Ramos (cell line): ENCODE measurements around the gene LGI2.
"Not testable (repeated sequence)": the region's sequence is repeated elsewhere in the genome, so short reads cannot be mapped to it uniquely, and the experiment has no call there.

Experiments used
- in situ Hi-C: fragments of 300-500 bp; cut with MboI; formaldehyde crosslinking; loops from one replicate; pipeline ENCODE4 v1.14.3; 2022; ENCODE audit warnings: low sequenced_read_pairs; ENCODE audit not compliant: unreplicated experiment

The LGI2 gene

DNA sequence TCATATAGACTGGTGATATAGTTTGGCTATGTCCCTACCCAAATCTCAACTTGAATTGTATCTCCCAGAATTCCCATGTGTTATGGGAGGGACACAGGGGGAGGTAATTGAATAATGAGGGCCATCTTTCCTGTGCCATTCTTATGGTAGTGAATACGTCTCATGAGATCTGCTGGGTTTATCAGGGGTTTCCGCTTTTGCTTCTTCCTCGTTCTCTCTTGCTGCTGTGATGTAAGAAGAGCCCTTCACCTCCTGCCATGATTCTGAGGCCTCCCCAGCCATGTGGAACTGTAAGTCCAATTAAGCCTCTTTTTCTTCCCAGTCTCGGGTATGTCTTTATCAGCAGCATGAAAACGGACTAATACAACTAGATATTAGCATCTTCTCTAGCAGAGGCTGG, 21.3 kb upstream of the LGI2 start:
- in situ Hi-C loops: not testable (repeated sequence)

DNA sequence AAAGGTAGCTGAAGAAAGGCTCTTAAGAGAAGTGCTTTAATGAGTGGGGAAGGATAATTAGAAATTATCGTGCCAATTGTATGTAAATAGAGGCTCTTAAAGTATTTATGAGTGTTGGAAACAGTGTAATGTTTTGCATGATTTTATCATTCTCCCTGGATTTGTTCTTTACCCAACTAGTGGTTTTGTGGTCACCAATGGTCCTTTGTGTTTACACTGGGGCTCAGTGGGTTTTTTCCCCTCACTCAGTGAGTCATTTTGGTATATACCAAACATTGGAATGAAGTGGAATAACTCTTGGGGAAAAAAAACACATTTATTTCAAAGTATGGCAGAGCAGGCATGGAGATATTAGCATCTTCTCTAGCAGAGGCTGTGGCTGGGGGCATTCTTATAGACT, 20.8 kb upstream of the LGI2 start:
- in situ Hi-C loops: no loop called here

DNA sequence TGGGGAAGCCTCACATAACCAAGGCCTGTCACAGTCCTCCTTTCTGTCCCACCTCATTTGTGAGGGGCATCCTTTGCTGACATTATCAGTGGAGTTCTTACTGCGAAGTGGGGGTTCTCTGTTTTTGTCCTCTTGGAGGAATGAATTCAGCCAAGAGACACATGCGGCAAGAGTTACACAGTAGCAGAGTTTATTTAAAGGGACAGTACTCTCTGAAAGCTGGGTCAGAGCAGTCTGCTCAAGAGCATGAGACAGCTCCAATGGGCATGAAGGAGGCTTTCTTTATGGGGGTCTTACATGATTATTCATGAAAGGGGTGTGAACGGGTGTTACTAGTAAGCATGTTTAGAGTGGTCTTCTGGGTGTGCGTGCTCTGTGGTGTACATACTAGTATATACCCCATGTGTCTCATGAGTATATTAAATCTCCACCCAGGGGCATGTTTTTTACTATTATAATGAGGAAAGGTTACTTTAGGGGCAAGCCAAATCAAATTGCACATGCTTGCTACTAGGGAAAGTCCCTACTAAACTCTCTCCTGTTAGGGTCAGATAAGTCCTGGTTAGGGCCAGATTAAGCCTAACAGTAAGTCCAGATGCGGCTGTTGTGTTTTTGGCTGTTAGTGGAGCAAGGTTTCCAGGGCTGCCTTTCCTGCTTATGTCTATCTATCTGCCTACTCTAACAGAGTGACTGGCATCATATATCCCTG, 19.8 kb upstream of the LGI2 start:
- in situ Hi-C loops: no loop called here

DNA sequence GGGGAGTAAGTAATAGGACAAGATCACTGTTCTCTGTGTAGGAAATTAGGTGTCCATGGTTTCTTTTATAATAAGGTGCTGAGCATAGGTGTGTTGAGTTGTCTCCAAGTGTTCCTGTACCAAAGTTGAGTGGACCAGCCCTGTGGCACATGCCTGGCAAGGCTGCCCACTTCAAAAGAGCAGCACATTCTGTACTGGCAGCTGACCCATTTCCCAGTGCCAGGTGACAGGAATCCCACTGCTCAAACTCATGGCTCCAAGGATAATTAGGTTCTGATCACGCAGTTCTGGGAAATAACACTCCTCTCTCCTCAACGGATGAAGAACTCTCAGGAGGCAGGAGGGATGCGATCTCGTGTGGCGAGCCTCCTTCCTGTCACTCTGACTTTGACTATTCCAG, 12.8 kb upstream of the LGI2 start:
- in situ Hi-C loops: no loop called here

DNA sequence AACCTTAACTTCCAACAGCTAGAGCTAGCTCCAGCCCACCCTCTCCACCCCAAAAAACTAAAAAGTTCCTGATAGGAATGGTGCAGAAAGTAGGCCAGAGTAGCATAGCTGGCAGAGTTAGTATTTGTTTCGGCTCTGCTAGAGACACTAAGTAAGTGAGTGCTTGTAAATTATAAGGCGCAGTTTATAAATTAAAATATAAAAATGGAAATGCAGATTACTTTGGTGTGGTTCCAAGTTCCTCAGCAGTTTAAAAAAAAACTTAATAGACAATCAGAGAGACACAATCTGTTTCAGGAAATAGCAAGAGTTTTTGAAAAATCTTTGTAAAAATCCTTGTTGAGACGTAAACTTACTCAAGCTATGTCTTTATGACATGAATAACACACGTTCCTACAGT, 2.8 kb upstream of the LGI2 start:
- in situ Hi-C loops: no loop called here

DNA sequence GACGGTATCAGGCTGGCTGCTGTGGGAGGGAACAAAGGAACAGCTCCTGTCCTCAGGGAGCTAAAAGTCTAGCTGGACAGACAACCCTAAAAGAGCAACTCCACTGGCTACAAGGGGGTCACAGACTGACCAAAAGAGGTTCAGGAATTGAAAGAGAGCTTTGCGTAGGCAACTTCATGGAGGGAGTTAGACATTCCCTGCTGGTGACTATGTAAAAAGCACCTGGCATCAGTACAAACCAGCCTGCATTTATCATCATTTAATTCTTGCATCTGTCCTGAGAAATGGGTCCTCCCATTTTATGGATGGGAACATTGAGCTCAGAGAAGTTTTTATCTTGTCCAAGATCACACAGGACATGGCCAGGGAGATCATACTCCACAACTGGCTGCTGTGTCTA, 1.4 kb upstream of the LGI2 start:
- in situ Hi-C loops: no loop called here

DNA sequence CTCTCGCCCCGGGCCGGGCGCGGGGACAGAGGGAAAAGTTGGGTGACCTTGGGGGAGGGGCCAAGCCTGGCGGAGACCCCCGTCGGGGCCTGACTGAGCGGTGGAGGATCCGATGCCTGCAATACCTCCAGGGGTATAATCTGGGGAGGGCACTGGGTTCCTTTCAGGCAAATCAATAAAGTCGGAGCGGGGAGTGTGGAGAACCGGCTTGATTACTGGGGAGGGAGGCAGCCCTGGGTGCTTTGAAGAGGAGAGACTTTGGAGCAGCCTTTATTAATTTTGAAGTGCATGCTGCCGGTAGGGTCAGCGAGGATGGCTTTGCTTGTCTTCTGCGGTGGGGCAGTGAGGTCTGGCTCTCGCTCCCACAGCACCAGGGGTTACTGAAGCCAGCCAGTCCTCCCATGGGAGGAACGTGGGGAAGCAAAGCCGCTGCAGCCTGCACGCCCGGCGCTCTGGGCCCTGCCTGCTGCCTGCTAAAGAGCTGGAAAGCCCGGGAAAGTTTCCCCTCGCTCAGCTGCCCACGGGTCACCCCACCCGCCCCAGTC, 403 bp upstream of the LGI2 start:
- in situ Hi-C loops: no loop called here

DNA sequence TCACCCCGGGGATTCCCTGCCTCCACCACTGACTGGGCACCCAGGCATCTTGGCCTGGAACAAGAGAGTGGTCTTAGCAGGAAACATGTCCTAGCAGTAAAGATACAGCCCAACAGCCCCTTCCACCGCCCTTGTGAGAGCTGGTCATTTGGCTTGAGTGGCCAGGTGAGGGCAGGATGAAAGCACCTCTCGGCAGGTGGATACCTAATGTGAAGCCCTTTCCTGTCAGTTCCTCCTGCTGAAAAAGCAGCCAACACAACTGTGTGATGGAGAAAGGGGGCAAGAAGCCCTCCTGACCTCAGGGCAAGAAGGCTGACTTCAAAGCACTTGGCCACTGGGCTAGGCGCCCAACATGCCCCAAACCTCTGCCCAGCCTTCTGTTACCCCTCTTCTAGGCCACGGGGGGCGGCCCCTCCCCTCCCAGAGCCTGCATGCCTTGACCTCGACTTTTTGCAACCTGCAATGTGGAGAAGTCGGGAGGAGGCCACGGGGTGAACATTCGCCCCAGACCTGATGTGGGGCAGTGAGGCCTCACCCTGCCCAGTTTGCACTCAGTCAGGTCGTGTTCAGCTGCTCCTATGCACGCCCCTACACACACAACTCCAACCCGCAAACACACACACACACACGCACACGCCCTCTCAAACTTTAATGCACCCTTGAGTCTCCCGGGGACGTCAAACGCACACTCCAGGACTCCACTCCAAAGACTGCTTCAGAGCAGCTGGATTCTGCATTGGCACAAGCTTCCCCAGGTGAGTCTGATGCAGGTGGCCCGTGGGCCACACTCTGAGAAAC, 1.1 kb downstream of the LGI2 start:
- in situ Hi-C loops: no loop called here

DNA sequence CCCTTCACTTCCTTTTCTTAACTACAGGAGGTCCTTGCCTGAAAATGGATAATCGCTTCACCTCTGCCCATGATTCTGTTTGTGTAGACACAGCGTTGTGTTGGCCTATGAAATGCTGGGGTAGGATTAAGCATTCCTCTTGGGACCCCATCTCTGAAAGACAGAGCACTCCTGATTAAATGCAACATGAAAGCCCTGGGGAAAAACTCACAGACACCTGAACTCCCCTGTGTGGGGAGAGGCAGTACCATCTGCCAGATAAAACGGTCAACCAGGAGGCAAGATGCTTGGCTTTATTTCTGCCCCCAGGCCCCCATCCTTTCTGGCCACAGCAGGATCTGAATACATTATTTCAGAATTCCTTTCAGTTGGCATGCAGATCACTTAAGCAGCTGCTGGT, 1.9 kb downstream of the LGI2 start:
- in situ Hi-C loops: no loop called here

DNA sequence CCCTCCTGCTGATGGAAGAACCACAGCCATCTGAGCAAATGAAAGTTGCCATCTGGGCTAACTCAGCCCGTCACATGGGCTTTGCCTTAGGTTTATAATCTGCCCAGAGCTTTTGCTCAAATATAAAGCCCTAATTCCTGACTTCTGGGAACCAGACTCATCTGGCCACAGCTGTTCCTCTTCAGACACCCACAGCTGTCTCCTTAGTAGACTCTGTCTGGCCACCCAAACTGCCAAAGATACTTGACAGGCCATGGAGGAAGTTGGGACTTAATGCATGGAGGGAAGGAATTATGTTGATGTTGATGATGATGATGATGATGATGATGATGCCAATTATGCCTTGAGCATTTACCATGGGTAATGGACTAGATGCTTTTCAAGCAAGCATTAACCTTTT, 8.0 kb downstream of the LGI2 start:
- in situ Hi-C loops: no loop called here

DNA sequence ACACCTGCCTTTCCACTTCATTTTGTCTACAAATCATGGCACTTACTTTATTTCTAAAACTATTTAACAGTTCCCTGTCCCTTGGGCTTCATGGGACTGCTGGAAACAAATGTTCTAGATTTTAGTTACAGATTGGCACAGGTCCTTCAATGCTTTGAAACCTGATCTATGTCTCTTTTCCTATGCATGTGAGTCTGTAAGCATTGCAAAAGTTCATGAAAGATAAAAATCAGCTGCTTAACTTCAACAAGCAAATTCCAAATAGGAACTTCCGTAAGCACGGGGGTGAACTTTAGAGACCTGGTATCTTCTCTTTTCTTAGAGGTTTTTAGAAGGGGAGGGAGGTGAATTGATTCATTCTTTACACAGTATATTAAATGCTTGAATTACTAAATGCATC, 9.5 kb downstream of the LGI2 start:
- in situ Hi-C loops: no loop called here

DNA sequence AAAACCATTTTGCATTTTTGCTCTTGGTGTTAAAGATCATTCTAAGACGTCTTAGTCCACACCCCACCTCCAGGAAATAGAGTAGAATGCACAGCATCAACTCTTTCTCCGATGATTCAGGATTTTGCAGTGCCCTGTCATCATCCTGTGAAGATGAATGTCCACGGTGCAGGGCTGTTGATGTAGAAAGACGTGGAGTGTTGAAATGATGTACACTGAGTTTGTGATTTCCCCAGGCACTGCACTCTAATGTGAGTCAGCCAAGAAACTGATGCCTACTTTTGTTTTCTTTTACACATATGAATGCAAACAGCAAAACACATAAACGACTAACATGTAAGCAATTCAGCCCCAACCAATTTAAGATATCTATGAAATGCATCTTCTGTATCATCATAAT, 10.5 kb downstream of the LGI2 start:
- in situ Hi-C loops: no loop called here

DNA sequence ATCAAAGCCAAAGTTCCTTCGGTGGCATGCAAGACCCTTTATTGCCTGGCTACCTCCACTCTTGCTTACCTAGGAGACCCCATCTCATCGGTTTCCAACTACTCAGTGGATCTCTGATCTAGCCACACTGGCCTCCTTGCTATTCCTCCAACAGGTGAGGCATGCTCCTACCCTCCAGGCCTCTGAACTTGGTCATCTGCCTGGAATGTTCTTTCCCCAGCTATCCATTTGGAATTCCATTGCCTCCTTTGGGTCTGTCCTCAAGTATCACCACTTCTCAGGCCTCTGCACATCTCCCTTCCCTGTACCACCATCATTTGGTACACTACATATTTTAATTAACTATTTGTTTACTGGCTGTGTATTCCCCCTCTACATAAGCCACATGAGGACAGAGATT, 11.2 kb downstream of the LGI2 start:
- in situ Hi-C loops: no loop called here

DNA sequence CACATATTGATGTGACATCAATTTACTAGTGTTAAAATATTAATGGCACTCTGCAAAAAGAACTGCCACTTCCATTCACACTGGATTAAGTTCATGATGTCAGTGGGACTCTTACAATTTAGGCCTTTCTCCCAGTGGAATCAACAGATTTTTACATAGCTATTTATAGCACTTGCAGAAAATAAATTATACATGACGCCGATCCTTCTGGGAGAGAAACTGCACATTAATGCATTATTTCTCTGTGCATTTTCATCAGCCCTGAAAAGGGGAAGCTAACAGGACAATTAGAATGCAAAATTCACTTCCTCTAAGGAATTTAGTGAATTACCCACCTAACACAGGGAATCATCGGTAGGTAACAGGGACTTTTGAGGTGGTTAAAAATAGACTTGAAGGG, 15.7 kb downstream of the LGI2 start:
- in situ Hi-C loops: no loop called here

DNA sequence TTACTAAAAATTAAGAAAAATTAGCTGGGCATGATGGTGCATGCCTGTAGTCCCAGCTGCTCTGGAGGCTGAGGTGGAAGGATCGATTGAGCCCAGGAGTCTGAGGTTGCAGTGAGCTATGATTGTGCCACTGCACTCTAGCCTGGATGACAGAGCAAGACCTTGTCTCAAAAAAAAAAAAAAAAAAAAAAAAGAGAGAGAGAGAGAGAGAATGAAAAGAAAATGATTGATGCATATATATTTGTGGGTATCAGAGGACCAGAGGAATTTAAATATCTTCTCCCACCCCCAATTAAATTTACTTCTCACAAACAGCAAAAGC, 16.1 kb downstream of the LGI2 start:
- in situ Hi-C loops: not testable (repeated sequence)

DNA sequence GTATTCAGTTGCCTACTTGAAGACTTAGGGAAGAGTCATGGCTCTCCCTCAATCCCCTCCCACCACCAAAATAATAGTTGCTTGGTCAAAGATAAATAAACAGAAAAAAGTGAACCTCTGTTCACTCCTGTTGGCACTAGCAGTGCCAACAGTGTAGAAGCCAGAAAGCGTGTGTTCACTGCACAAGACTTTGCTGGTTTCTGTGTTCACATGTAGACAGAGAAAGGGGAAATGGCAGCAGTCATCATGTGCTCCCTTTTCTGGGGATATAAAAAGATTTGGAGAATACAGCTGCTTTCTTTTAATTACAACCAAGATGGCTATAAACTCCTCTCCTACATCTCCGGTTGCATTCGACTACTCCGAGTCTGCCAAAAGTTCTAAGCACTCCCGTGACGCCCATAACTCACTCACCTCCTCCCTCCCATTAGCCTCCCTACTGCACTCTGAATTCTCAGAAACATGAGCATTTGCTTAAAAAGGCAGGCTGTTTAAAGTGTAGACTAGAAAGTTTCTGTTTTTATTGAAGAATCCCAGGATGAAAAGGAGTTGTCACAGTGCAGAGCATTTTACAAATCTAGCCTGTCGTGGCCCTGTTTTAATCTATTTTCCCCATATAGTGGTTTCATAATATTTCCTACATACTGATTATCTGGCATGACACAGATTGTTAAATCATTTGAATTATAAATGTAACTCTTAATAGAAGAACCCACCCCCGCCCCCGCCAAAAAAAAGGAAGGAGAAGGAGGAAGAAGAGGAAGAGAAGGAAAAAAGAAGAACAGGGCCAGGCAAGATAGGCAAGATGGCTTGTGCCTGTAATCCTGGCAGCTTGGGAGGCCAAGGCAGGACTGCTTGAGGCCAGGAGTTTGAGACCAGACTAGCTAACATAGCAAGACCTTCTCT, 16.7 kb downstream of the LGI2 start:
- in situ Hi-C loops: no loop called here

DNA sequence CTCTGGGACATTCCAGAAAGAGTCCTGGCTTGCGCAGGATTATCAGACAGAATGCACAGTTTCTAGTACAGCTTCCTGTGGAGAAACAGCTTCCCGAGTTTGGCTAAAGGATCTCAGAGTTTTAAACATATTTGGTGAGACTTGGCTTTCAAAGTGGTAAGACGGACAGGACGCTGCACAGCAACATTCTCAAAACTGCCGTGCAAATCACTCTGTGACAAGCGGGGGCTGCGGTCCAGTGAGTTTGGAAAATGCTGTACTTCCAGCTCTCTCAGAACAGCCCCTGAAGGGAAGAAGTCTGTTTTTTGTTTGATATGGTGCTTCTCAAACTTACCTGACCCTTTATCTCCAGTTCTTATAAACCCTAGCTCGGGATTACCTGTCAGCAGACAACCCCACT, 18.1 kb downstream of the LGI2 start:
- in situ Hi-C loops: no loop called here

DNA sequence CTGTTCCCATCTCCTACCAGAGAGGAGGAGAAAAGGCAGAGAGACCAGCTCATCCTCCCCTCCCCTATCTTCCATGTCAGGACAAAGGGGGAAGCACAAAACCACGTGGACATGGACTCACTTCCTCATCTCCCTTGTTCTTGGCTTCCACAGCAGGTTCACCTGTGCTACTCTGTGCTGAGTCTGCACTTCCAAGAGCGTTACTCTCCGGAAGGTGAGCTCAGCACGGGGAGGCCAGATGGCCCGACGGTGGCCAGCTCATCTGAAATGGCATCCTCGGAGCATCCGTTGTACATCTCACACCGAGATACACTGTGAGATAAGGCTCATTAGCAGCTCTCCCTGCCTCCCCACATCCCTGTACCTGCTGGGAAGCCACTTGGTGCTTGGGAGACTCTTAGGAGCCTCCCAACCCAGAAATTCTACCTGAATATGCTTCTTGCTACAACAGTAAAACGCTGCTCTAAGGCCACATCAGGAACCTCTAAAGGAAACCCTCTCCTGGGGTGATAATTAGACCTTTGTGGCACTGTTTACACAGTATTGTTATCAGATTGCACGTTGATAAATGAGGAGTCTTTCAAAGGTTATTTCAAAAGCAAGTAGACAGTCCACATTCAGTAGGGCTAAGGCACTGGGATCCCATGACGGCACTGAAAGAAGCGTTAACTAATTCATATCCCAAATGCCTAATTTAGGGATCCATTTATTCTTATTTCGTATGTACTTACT, 19.4 kb downstream of the LGI2 start:
- in situ Hi-C loops: no loop called here

DNA sequence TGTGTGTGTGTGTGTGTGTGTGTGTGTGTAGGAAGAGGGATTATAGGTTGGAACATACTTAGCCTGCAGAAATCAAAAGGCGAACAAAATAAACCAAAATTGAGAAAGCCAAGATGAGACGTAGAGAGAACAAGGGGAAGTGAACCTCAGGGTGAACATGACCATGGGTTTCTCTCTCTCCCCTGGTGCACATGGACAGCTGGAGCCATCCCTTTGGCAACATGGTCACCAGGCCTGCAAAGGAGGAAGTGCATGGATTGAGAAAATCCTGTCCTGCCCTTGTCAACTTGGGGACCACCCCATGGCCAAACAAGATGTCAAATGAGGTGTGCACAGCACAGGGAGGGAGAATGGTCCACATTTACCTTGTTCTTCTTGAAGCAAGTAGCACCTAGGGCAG, 23.1 kb downstream of the LGI2 start:
- in situ Hi-C loops: no loop called here

DNA sequence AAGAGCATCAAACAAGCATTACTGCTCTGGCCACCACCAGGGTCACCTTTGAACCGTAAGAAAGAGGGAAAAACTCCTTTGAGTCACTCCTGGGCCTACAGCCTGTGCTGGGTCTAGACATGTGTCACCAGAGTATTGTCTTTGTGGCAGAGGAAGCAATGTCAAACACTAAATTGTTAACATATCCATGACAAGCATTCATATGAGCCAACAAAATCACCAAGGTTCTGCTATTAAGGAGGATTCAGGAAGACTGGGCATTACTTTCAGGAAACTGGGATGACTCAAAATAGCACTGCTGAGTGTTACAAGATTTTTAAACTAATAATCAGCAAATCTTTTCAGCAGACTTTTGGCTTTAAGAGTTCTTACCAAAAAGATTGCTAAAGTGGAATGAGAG, 28.1 kb downstream of the LGI2 start:
- in situ Hi-C loops: no loop called here
